ENCODE measurements around the gene CDKL4.
"Not testable (repeated sequence)": the region's sequence is repeated elsewhere in the genome, so short reads cannot be mapped to it uniquely, and the experiment has no call there.

CDKL4 gene

DNA sequence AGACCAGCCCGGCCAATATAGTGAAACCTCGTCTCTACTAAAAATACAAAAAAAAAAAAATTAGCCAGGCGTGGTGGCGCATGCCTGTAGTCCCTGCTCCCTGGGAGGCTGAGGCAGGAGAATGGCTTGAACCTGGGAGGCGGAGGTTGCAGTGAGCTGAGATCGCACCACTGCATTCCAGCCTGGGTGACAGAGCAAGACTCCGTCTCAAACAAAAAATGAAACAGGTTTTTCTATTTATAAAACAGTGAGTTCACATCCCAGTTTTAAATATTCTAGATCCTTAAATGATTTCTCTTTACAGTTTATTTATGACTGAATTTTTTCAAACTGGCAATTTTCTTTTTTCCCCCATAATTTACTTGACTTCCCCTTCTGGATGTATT lies 102.8 kb downstream of the CDKL4 start:
- not testable (repeated sequence) for DNase-seq

DNA sequence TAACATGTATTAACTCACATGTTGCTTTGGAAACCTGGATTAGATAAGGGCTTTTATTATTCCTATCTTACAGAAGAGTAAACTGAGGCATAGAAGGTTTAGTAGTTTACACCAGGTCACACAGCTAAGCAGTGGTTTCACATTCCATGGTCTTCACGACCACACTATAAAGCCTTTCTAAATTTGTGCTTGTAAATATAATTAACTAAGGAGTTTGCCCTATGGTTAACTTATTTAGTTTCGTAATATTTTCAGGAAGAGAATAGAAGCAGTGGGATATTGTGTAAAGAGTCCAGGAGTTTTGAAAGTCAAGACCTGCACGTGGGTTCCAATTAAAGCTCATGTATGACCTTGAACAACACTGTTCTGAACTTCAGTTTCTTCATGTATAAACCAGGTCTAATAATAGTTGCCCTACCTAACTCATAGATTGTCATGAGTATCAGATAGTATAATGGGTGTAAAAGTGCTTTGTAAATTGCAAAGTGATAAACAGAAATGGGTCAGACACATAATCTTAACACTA lies 103.4 kb downstream of the CDKL4 start:
- DNase-seq = no peak

DNA sequence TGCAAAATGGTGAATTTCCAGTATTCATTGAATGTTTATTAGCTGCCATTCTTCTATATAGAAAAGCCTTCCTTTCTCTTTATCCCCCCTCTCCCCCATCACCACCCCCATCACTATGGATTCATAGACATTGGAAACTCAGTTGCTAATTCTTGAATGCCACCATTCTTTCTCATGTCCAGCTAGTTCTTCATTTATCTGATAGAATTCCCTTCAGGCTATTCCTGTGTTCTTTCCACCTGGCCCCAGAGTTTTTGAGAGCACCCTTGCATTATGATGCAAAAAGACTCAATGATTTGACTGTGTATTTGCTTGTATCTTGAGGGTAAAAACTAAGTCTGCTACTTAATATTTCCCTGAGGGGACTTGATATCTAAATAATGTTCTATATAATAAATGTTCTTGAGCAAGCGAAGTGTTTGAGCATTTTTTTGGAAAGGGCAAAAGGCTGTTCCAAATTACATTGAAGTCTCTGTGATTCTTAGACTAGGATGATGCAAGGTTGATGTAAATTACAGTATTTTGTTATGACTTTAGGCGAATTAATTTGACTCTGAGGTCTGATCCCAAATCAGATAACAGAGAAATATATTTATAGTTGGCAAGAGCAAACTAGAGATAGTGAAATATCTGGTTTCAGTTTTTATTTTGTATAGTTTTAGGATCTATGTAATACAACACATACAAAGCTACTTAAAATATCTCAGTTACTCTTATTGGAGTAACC lies 104.1 kb downstream of the CDKL4 start:
- DNase-seq = no peak

DNA sequence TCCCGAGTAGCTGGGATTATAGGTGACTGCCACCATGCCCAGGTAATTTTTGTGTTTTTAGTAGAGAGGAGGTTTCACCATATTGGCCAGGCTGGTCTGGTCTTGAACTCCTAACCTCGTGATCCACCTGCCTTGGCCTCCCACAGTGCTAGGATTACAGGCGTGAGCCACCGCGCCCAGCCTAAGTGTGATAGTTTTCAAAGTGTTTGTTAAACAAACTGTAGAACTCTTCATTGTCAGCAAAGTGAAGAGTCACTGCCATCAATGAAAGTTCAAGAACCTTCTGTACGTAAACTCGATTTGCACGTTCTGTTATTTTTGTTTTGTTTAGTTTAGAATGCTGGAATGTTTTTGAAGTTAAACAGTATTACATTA lies 104.9 kb downstream of the CDKL4 start:
- DNase-seq = no peak

DNA sequence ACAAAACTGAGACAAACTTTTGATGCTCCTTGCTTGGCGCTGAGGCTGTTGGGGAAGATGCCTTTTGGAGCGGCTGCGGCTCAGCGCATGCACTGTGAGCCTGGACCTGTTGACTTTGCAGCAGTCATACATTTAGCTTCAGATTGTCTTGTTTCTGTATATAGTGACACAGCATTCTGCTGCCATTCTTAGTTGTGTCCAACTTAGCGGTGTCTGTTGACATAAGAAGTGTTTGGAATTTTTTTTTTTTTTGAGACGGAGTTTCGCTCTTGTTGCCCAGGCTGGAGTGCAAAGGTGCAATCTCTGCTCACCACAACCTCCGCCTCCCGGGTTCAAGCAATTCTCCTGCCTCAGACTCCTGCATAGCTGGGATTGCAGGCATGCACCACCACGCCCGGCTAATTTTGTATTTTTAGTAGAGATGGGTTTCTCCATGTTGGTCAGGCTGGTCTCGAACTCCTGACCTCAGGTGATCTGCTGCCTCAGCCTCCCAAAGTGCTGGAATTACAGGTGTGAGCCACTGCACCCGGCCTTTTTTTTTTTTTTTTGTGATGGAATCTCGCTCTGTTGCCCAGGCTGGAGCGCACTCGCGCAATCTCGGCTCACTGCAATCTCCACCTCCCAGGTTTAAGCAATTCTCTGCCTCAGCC lies 105.5 kb downstream of the CDKL4 start:
- DNase-seq = not testable (repeated sequence)

DNA sequence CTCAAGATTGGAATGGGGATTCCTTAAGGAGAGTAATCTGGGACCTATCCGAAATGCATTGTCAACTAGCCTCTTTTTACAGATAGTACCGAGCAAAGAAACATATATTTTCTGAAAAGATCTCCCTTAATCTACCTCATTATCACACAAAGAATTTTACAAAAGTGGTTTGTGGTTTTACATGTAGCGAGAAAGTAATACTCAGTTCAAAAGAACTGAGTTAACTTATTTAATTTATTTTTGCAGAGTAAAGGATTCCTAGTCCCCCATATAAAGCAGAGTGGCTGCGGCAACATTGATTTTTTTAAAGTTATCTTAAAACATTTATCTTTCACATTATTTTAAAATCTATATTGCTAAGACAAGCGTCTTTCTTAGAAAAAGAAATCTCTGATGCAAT lies 107.0 kb downstream of the CDKL4 start:
- DNase-seq = no peak

DNA sequence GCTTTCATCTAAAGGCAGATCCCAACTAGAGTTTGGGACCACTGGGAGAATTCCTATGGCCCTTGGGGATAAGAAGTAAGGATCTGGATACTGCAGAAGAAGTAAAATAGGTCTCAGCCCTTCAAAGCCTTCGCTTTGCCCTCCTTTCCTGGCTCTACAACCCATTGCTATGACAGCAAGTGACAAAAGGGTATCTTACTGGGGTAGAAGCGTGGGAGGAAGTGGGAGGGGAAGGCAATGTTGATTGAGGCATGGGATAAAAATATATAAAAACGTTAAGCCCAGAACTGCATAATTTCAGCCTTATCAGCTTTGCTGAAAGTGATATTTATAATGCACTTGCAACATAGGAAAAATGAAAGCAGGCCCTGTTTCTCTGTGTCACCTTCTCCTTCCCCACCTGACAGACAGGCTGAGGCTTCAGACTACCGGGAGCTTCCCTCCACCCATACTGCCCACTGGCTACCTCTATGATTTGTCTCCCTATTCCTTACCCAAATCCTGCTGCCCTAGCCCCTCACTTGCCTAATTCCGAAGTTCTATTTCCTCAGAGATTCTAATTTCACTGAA lies 108.0 kb downstream of the CDKL4 start:
- no peak for DNase-seq

DNA sequence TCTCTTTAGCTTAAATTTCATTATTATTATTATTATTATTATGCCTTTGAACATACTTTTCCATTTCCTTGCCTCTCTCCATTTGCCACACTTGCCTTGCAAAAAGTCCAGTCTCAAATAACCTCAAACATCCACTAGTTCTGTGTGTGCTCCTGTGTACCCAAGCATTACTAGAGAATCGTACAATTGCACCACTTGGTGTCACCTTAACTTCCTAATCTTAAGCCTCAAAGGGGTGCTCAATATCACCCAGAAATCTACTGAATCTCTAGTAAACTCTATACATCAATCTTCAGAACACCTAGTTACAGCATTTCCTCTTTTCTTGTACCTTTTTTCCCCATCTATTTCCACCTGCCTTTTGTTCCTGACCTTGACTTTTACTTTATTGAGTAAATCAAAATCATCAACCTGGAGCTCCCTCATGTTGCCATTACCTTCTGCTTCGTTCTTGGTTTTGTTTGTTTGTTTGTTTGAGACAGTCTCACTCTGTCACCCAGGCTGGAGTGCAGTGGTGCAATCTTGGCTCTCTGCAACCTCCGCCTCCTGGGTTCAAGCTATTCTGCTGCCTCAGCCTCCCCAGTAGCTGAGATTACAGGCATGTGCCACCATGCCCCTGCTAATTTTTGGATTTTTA lies 110.4 kb downstream of the CDKL4 start:
- DNase-seq = no peak

DNA sequence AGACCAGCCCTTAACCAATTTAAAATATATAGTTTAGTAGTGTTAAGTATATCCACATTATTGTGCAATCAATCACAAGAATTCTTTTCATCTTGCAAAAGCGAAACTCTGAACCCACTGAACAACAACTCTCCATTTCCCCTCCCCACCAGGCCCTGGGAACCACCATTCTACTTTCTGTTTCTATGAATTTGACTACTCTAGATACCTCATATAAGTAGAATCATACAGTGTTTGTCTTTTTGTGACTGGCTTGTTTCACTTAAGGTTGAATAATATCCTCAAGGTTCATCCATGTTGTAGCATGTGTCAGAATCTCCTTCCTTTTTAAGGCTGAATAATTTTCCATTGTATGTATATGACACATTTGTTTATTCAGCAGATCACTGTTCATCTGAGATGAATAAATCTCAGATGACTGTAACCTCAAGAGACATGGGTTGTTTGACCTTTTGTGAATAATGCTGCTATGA lies 114.8 kb downstream of the CDKL4 start:
- DNase-seq = no peak

DNA sequence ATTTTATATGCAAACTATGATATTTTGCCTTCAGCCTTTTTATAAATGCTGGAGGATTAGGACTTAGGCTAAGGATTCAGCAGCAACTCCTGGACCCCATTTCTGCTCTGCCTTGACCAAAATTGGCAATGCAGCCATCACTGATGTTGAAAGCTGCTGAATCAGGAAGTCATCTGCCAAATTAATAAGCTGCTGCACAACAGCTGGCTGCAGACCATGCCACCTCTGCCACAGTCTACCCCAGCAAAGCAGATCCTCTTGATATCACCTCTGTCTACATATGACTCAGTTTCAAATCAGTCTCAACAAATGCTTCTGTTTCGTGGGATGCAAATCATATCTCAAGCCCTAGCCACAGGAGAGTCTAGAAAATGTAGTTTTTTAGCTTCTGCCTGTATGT lies 115.8 kb downstream of the CDKL4 start:
- DNase-seq = no peak

Data from DMS153 (cell line).